HCT116 (cell line): ENCODE results near the gene HSPG2. TPM values are rescaled to one million over a fixed set of nuclear protein-coding genes. Genes with fewer than 3 reads are reported as not detected.
A peak's percentile ranks its signal among the peaks of the same experiment; 100 is the strongest.

Experiments used
- ATAC-seq: fragments of 200-7000 bp; cut with Tn5 transposase; 2 replicates; pipeline ENCODE4 v1.9.1; 2020; ENCODE audit warnings: mild to moderate bottlenecking, moderate library complexity
- BruUV-seq: library from RNA; stranded (reverse); fragments of 400-500 nt; replicated peaks from 2 replicates; lab custom pipeline; 2021; lab: Mats Ljungman, UMichigan
- CTCF ChIA-PET: fragments of 300-600 bp; sonication (Branson Sonifier 250); formaldehyde crosslinking; loops from one replicate; lab custom pipeline; 2021; ENCODE audit warnings: antibody characterized with exemption; lab: Charles Lee
- POLR2A ChIA-PET: fragments of 300-600, 350-600 bp; sonication (Branson Sonifier 250); formaldehyde crosslinking; loops from one replicate; lab custom pipeline; 2021; ENCODE audit warnings: antibody characterized with exemption; lab: Charles Lee
- RAD21 ChIA-PET, 2 experiments: fragments of 300-600 bp; sonication (Branson Sonifier 250); formaldehyde crosslinking; loops; one replicate each; lab custom pipeline; 2023; ENCODE audit warnings: low total read pairs in 2 of 2; ENCODE audit not compliant: uncharacterized antibody in 2 of 2, unreplicated experiment in 2 of 2, low non-redundant PET in 1 of 2; lab: Charles Lee
- DNase-seq: peaks from one replicate; pipeline ENCODE4 v3.0.0-alpha.2; 2010; ENCODE audit warnings: low read depth, low spot score
- H2AFZ ChIP-seq: fragments of 200-600 bp; shearing (Covaris generic), sonication (generic); 2 replicates; pipeline ENCODE4 v1.6.1; 2017; ENCODE audit warnings: low read depth, mixed run types, mixed read lengths, antibody characterized with exemption, low read length; ENCODE audit not compliant: poor library complexity, severe bottlenecking
- H3K27ac ChIP-seq: 2 replicates; pipeline ENCODE4 v1.5.1; 2012; ENCODE audit warnings: low read depth, low read length
- H3K27me3 ChIP-seq: fragments of 200-600 bp; sonication (generic); 2 replicates; pipeline ENCODE4 v1.6.1; 2016; ENCODE audit warnings: mixed run types, low read length, mixed read lengths; ENCODE audit not compliant: insufficient read depth
- H3K36me3 ChIP-seq, 2 experiments: fragments of 200-500 bp in 1 of 2; fragments of 200-600 bp in 1 of 2; sonication (Bioruptor generic) in 1 of 2; sonication (generic) in 1 of 2; 2 replicates each; pipeline versions ENCODE4 v1.5.1 to v1.6.1; 2014 to 2016; ENCODE audit warnings: low read length in 2 of 2, inconsistent platforms in 1 of 2, mixed read lengths in 1 of 2, mixed run types in 1 of 2; ENCODE audit not compliant: insufficient read depth in 2 of 2, control insufficient read depth in 1 of 2
- H3K4me1 ChIP-seq, 2 experiments: fragments of 200-600 bp in 1 of 2; sonication (generic) in 1 of 2; 2 replicates each; pipeline versions ENCODE4 v1.5.1 to v1.6.1; 2012 to 2017; ENCODE audit warnings: low read length in 2 of 2, inconsistent platforms in 1 of 2, mild to moderate bottlenecking in 1 of 2, mixed read lengths in 1 of 2, mixed run types in 1 of 2, moderate library complexity in 1 of 2; ENCODE audit not compliant: insufficient read depth in 2 of 2, control insufficient read depth in 1 of 2
- H3K4me2 ChIP-seq: fragments of 200-600 bp; sonication (generic); 2 replicates; pipeline ENCODE4 v1.6.1; 2017; ENCODE audit warnings: mixed run types, low read length, mixed read lengths
- H3K4me3 ChIP-seq, 2 experiments: fragments of 200-600 bp in 1 of 2; sonication (generic) in 1 of 2; replicated peaks in 1 of 2; 2 replicates each; pipeline ENCODE4 v1.5.1; 2011 to 2016; ENCODE audit warnings: low read length in 2 of 2, control low read depth in 1 of 2, low read depth in 1 of 2, mild to moderate bottlenecking in 1 of 2, mixed read lengths in 1 of 2, mixed run types in 1 of 2
- H3K79me2 ChIP-seq: fragments of 200-600 bp; sonication (generic); 2 replicates; pipeline ENCODE4 v1.6.1; 2017; ENCODE audit warnings: mild to moderate bottlenecking, mixed run types, low read length, moderate library complexity, mixed read lengths; ENCODE audit not compliant: insufficient read depth
- H3K9ac ChIP-seq: fragments of 200-600 bp; sonication (generic); 2 replicates; pipeline ENCODE4 v1.6.1; 2016; ENCODE audit warnings: low read length, mixed read lengths
- H3K9me2 ChIP-seq: fragments of 200-600 bp; sonication (generic), shearing (Covaris generic); 2 replicates; pipeline ENCODE4 v1.6.1; 2017; ENCODE audit warnings: mixed run types, mild to moderate bottlenecking, moderate library complexity; ENCODE audit not compliant: insufficient read depth
- H3K9me3 ChIP-seq, 2 experiments: fragments of 200-500 bp in 1 of 2; fragments of 200-600 bp in 1 of 2; sonication (Bioruptor generic) in 1 of 2; sonication (generic) in 1 of 2; 2 replicates each; pipeline ENCODE4 v1.6.1; 2014 to 2017; ENCODE audit warnings: low read length in 2 of 2, mixed read lengths in 2 of 2, inconsistent platforms in 1 of 2, low read depth in 1 of 2, mild to moderate bottlenecking in 1 of 2, mixed run types in 1 of 2, moderate library complexity in 1 of 2; ENCODE audit not compliant: control insufficient read depth in 1 of 2, insufficient read depth in 1 of 2
- H4K20me1 ChIP-seq: fragments of 200-600 bp; sonication (generic), shearing (Covaris generic); 2 replicates; pipeline ENCODE4 v1.6.1; 2017; ENCODE audit warnings: mixed run types, mild to moderate bottlenecking, moderate library complexity; ENCODE audit not compliant: insufficient read depth
- CEBPB ChIP-seq: IDR thresholded peaks from 2 replicates; pipeline ENCODE4 v1.6.1; 2012; ENCODE audit warnings: low read depth
- EGR1 ChIP-seq: IDR thresholded peaks from 2 replicates; pipeline ENCODE4 v1.6.1; 2012; ENCODE audit warnings: low read depth
- POLR2A ChIP-seq: IDR thresholded peaks from 2 replicates; pipeline ENCODE4 v1.7.0; 2011; ENCODE audit warnings: borderline replicate concordance; ENCODE audit not compliant: insufficient read depth, insufficient read length; ENCODE audit errors: extremely low read depth
- REST ChIP-seq: IDR thresholded peaks from 2 replicates; pipeline ENCODE4 v1.6.1; 2012; ENCODE audit warnings: low read depth
- SIN3A ChIP-seq: IDR thresholded peaks from 2 replicates; pipeline ENCODE4 v1.6.1; 2012; ENCODE audit warnings: low read depth
- ZFX ChIP-seq: fragments of 450-650 bp; IDR thresholded peaks from 2 replicates; pipeline ENCODE4 v1.6.1; 2017
- intact Hi-C: fragments of 100-400 bp; cut with micrococcal nuclease; formaldehyde crosslinking; loops from 2 replicates; pipeline ENCODE4 v1.10.0; 2022
- total RNA-seq: library from RNA; stranded (reverse); gene quantifications from one replicate; pipeline ENCODE4 v1.2.1, GENCODE V29; 2021; ENCODE audit not compliant: unreplicated experiment

The HSPG2 gene
- total RNA-seq, 1 experiment from 2014 or later, result 55.7 TPM

DNA sequence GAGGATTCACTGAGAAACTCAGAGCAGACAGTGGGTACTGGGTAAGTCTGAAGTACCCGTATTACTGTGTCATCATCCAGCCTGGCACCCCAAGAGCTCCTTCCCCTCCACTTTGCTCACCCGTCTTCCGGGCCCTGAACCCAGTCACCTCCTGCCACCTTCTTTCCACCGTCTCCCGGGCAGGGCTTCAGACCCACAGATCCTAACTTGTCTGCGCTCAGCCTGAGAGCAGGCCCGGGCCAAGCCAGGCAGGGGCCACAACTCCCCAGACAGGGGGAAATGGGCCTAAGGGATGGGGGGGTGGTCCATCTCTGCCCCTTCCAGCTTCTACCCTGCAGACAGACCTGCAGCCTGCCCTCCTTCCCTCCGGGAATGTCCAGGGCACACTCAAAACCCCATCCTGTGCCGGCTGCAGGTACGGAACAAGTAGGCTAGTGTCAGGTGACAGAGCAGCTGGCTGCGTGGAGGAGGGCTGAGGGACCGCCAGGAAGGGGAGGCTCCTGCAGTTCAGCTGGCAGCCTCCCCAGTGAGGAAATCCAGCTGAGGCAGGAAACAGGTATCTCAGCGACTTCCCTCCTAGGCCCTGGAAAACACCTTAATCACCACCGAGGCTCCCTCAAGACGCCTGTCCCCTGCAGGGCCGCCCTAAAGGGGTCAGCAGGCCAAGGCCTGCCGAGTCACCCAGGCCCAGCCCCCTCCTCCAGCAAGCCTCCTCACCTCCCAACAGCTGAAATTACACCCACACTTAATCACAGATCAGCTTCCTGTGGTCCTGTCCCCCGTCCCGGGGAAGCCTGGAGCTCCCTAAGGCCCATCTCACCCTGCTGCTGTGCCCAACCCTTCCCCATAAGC lies 3.5 kb downstream of the HSPG2 start:
- TF ChIP-seq EGR1 (no peak), ZFX (no peak), SIN3A (no peak), REST (no peak), CEBPB (no peak), POLR2A (no peak)
- no TSS peak for BruUV-seq
- POLR2A ChIA-PET, result no interaction called here
- DNase-seq (no peak), ATAC-seq (no peak)
- peaks cover 52 to 83% of the 10 kb centered on the region in 2 experiments for H3K4me1 ChIP-seq
- H3K4me2 ChIP-seq, result peak overlapping the region; percentile 50
- H3K9me2 ChIP-seq, result no peaks in the 10 kb centered on the region
- H3K79me2 ChIP-seq, result peaks cover 56% of the 10 kb centered on the region
- CTCF ChIA-PET, result no interaction called here
- intact Hi-C loops, result no loop called here
- H3K9ac ChIP-seq, result peak overlapping the region; percentile 33; the same call in 1 of the 2 replicates
- H4K20me1 ChIP-seq, result no peaks in the 10 kb centered on the region
- no peak overlapping the region for H3K4me3 ChIP-seq
- H3K27me3 ChIP-seq, result no peaks in the 10 kb centered on the region
- no peaks in the 10 kb centered on the region for H3K36me3 ChIP-seq
- RAD21 ChIA-PET, result no interaction called here
- no peak overlapping the region for H2AFZ ChIP-seq
- peak overlapping the region; percentile 36; the same call in 1 of the 2 replicates for H3K27ac ChIP-seq
- no peaks in the 10 kb centered on the region for H3K9me3 ChIP-seq
